Neutrophil (primary cell): ENCODE data around the gene EGFLAM.
"Not testable (repeated sequence)": the region's sequence is repeated elsewhere in the genome, so short reads cannot be mapped to it uniquely, and the experiment has no call there.

Experiments
- H3K27ac ChIP-seq: fragments of 200-600 bp; sonication (generic); 2 replicates; pipeline ENCODE4 v1.5.1; 2016; ENCODE audit warnings: mild to moderate bottlenecking, moderate library complexity
- H3K27me3 ChIP-seq: fragments of 200-600 bp; sonication (generic); 2 replicates; pipeline ENCODE4 v1.6.0; 2016; ENCODE audit warnings: mild to moderate bottlenecking
- H3K36me3 ChIP-seq: fragments of 200-600 bp; sonication (generic); 2 replicates; pipeline ENCODE4 v1.5.1; 2017
- H3K4me1 ChIP-seq, 2 experiments: fragments of 200-600 bp in 1 of 2; sonication (generic) in 1 of 2; 1 replicate in 1 of 2; 2 replicates in 1 of 2; pipeline versions ENCODE4 v1.5.1 to v1.6.1; 2013 to 2016; ENCODE audit warnings: low read depth in 1 of 2, low read length in 1 of 2, mild to moderate bottlenecking in 1 of 2, moderate library complexity in 1 of 2; ENCODE audit not compliant: control insufficient read depth in 1 of 2, insufficient read depth in 1 of 2
- H3K4me3 ChIP-seq, 2 experiments: fragments of 200-600 bp in 1 of 2; sonication (generic) in 1 of 2; 1 replicate in 1 of 2; 2 replicates in 1 of 2; pipeline ENCODE4 v1.5.1; 2013 to 2016; ENCODE audit warnings: low read depth in 1 of 2, low read length in 1 of 2, mild to moderate bottlenecking in 1 of 2, moderate library complexity in 1 of 2
- H3K9me3 ChIP-seq: fragments of 200-600 bp; sonication (generic); 2 replicates; pipeline ENCODE4 v1.5.1; 2016
- CTCF ChIP-seq: fragments of 200-600 bp; sonication (generic); IDR thresholded peaks from 2 replicates; pipeline ENCODE4 v1.5.1; 2016; ENCODE audit warnings: antibody characterized with exemption

Gene EGFLAM

GRCh38 chr5:38404667-38405276 is 146.4 kb downstream of the EGFLAM start:
- TF ChIP-seq CTCF, result no peak
- Histone ChIP-seq H3K4me3 (no peak overlapping the region), H3K27me3 (peaks cover 73% of the 10 kb centered on the region), H3K27ac (no peak overlapping the region), H3K36me3 (no peaks in the 10 kb centered on the region), H3K9me3 (no peaks in the 10 kb centered on the region), H3K4me1 (no peaks in the 10 kb centered on the region)

DNA sequence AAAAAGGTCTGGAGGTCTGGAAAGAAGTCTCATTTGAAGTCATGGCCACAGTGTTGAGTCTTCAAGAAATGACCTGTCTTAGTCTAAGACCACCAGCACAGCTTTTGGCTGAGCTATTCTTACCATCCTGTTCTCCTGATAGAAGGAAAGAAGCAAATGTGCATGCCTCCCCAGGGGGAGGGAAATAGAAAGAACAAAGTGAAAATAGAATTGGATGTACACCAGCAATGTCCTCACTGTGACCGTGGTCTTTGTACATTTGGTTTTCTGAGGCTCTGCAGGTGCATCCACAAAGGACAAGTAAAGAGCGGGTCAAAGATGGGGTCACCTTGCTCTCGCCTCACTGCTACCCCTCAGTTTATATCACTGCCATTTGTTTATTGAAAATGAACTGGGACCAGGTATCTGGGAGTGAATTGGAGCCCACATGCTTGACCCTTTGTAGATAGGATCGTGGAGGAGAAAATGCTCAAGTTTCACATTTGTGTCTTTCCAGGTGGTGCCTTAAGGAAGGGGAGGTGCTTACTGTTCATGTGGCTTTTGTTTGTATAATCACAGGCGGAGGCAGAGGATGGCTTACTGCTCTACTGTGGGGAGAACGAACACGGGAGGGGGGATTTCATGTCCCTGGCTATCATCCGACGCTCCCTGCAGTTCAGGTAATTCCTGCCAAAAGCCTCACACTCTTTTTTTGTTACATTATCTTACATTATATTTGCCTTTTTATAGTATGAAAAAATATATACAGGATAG is 150.3 kb downstream of the EGFLAM start:
- Histone ChIP-seq H3K9me3 (no peaks in the 10 kb centered on the region), H3K27me3 (peaks cover 35% of the 10 kb centered on the region), H3K4me1 (no peaks in the 10 kb centered on the region), H3K27ac (no peak overlapping the region), H3K36me3 (no peaks in the 10 kb centered on the region), H3K4me3 (no peak overlapping the region)
- no peak for TF ChIP-seq CTCF

GRCh38 chr5:38410304-38410990 is 152.1 kb downstream of the EGFLAM start:
- H3K4me1 ChIP-seq, result peaks cover 6 to 8% of the 10 kb centered on the region in 2 experiments
- H3K36me3 ChIP-seq, result no peaks in the 10 kb centered on the region
- H3K27ac ChIP-seq, result no peak overlapping the region
- peaks cover 20% of the 10 kb centered on the region for H3K27me3 ChIP-seq
- no peak for TF ChIP-seq CTCF
- H3K4me3 ChIP-seq, result no peak overlapping the region
- no peaks in the 10 kb centered on the region for H3K9me3 ChIP-seq

DNA sequence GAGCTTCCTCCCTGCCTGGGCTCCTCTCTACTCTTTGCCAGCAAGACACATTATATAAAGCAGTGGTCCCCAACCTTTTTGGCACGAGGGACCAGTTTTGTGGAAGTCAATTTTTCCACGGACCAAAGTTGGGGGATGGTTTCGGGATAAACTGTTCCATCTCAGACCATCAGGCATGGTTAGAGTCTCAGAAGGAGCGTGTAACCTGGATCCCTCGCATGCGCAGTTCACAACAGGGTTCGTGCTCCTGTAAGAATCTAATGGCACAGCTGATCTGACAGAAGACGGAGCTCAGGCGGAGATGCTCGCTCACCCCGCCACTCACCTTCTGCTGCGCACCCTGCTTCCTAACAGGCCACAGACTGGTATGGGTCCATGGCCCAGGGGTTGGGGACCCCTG is 155.3 kb downstream of the EGFLAM start:
- no peak for TF ChIP-seq CTCF
- H3K27ac ChIP-seq, result peak overlapping the region; percentile 41
- H3K9me3 ChIP-seq, result no peaks in the 10 kb centered on the region
- H3K4me3 ChIP-seq, result no peak overlapping the region
- H3K27me3 ChIP-seq, result peaks cover under 1% of the 10 kb centered on the region
- H3K36me3 ChIP-seq, result no peaks in the 10 kb centered on the region
- H3K4me1 ChIP-seq, result peaks cover 29 to 36% of the 10 kb centered on the region in 2 experiments

- Histone ChIP-seq H3K9me3 (no peaks in the 10 kb centered on the region), H3K4me3 (no peak overlapping the region), H3K4me1 (peaks cover 29 to 36% of the 10 kb centered on the region in 2 experiments), H3K36me3 (no peaks in the 10 kb centered on the region), H3K27me3 (no peaks in the 10 kb centered on the region), H3K27ac (peak overlapping the region; percentile 41)
- no peak for TF ChIP-seq CTCF
Observed at GRCh38 chr5:38414348-38414747, 156.0 kb downstream of the EGFLAM start.

DNA sequence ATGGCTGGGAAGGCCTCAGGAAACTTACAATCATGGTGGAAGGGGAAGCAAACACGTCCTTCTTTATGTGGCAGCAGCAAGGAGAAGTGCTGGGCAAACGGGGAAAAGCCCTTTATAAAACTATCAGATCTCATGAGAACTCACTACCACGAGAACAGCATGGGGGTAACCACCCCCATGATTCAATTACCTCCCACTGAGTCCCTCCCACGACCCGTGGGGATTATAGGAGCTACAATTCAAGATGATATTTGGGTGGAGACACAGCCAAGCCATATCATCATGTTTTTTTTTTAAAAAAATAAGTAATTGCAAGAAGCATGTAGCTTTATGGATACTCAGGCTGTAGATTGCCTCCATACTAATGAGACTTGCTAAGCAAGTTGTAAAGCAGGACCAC is 157.4 kb downstream of the EGFLAM start:
- H3K4me1 ChIP-seq, result peaks cover 29 to 42% of the 10 kb centered on the region in 2 experiments
- not testable (repeated sequence) for H3K9me3 ChIP-seq, H3K27me3 ChIP-seq, H3K4me3 ChIP-seq, H3K36me3 ChIP-seq
- peak overlapping the region; percentile 74 for H3K27ac ChIP-seq
